ENCODE measurements around the gene LARP4. TPM values are rescaled to one million over a fixed set of nuclear protein-coding genes. Genes with fewer than 3 reads are reported as not detected.
A peak's percentile ranks its signal among the peaks of the same experiment; 100 is the strongest.

LARP4 gene
- total and polyA plus RNA-seq, 9 of the 15 experiments (the other 6 are each of a cell fraction or from before 2014, with no cell fraction given): 31.6 to 84.5 (median 52.4) TPM

- peak overlapping the region; percentile 84 to 98 for H3K9ac ChIP-seq (ENCODE audit: insufficient read depth in 1 of 2, low read depth in 2 of 2, low read length in 2 of 2)
- WGBS (ENCODE audit: insufficient coverage, low coverage, missing lambda C conversion rate): under 1% methylated on average over 10 of the region's 11 CpGs
- DNase-seq (ENCODE audit: extremely low read depth in 1 of 4, low spot score in 3 of 4) (peak in 1 of 4 experiments; percentile 54), ATAC-seq (peak; percentile 32), FAIRE-seq (peak; percentile 26)
- intact Hi-C loops (cut with micrococcal nuclease): loop anchor here (1.0 to 5.0 kb wide), 4 partner anchors 45 to 228 kb away; no protein-coding TSS in a partner anchor
- peak overlapping the region; percentile 94 for H3K4me3 ChIP-seq
- H3K79me2 ChIP-seq (ENCODE audit: control insufficient read depth, insufficient read depth, low read length): peaks cover 58% of the 10 kb centered on the region
- peaks cover 9% of the 10 kb centered on the region for H4K20me1 ChIP-seq (replicated peaks; ENCODE audit: control insufficient read depth, insufficient read depth, low read length)
- peak overlapping the region; percentile 91 for H3K4me2 ChIP-seq (ENCODE audit: insufficient read depth, low read length)
- peak overlapping the region; percentile 86 for H3K27ac ChIP-seq (ENCODE audit: extremely low read depth, low read depth, low read length)
- H3K36me3 ChIP-seq (ENCODE audit: control insufficient read depth, insufficient read depth, low read length): 0 out of 3 replicates have a peak, but pooled peaks cover 2% of the 10 kb centered on the region
- H2AFZ ChIP-seq (ENCODE audit: low read depth, low read length): peak overlapping the region; percentile 91
- no peaks in the 10 kb centered on the region for H3K27me3 ChIP-seq (ENCODE audit: control insufficient read depth in 2 of 2, insufficient read depth in 2 of 2, low read length in 2 of 2)
- CTCF ChIA-PET (ENCODE audit: low intra/inter-chr PET ratio): interaction anchor here (0.9 to 1.9 kb wide), 4 partner anchors 130 to 229 kb away, joined by 3 to 19 read pairs (median 4); no protein-coding TSS in a partner anchor
- POLR2A ChIA-PET: interaction anchor here (0.6 to 1.4 kb wide), 8 partner anchors 9 to 158 kb away, joined by 3 to 7 read pairs (median 3); no protein-coding TSS in a partner anchor
- in situ Hi-C loops (cut with MboI): loop anchor here (5.0 to 10.0 kb wide), 2 partner anchors 131 to 239 kb away; no protein-coding TSS in a partner anchor
- H3K9me3 ChIP-seq (replicated peaks; ENCODE audit: control insufficient read depth, insufficient read depth, low read depth, low read length): no peaks in the 10 kb centered on the region
- peaks cover 22 to 23% of the 10 kb centered on the region in 2 experiments for H3K4me1 ChIP-seq (replicated peaks in 1 of 2; ENCODE audit: control insufficient read depth in 2 of 2, insufficient read depth in 2 of 2, low read length in 2 of 2)
- BruUV-seq (replicated peaks): TSS peak; percentile 46
- no peaks in the 10 kb centered on the region for H3K9me1 ChIP-seq (ENCODE audit: control insufficient read depth, insufficient read depth, low read length)
- TF ChIP-seq CHD7 (IDR thresholded peaks at IDR 0.05; ENCODE audit: low read depth, low read length): no peak
- TF ChIP-seq HNRNPUL1 (IDR thresholded peaks at IDR 0.05; ENCODE audit: low read length): no peak
- TF ChIP-seq NR3C1 (CRISPR knock-in tag; IDR thresholded peaks at IDR 0.05): no peak
- no peak for TF ChIP-seq ZNF766 (CRISPR knock-in tag; conservative IDR thresholded peaks at IDR 0.05)
- no peak for TF ChIP-seq ZBED1 (IDR thresholded peaks at IDR 0.05)
Measured at GRCh38 chr12:50505675-50506530, 105.2 kb downstream of the LARP4 start.
